HG03342 (cell line): ENCODE data around the gene STPG3.

Source experiments
- ATAC-seq: cut with Tn5 transposase; IDR thresholded peaks from one replicate; pipeline ENCODE4 v1.9.1; 2021; ENCODE audit warnings: mild to moderate bottlenecking, moderate library complexity; ENCODE audit not compliant: unreplicated experiment

STPG3 gene

GRCh38 chr9:137251194-137251461 lies at the start of gene STPG3:
STPG3 (plus strand) TSS chr9:137251286; CDS start chr9:137251287, 1 bp downstream.
- no peak for ATAC-seq

- ATAC-seq, result no peak
These were observed 48.1 kb upstream of the STPG3 start for GRCh38 chr9:137202966-137203365.

- no peak for ATAC-seq
These were observed 46.4 kb upstream of the STPG3 start for GRCh38 chr9:137204731-137205125.

- ATAC-seq, result peak; percentile 40
These were observed 45.7 kb upstream of the STPG3 start, which contains the start of the genes NDOR1 and TMEM203 for GRCh38 chr9:137205126-137206069. NDOR1 (plus strand) TSS chr9:137205700; CDS start chr9:137205778, 78 bp downstream. TMEM203 (minus strand) TSS chr9:137205648; CDS start chr9:137205414, 234 bp downstream.

- no peak for ATAC-seq
These were observed 44.5 kb upstream of the STPG3 start for GRCh38 chr9:137206602-137207001.

GRCh38 chr9:137211532-137211931 lies 39.6 kb upstream of the STPG3 start:
- no peak for ATAC-seq

- ATAC-seq, result no peak
These were observed 38.6 kb upstream of the STPG3 start for GRCh38 chr9:137212520-137212919.

- no peak for ATAC-seq
These were observed 37.7 kb upstream of the STPG3 start for GRCh38 chr9:137213160-137214060.

- no peak for ATAC-seq
These were observed 36.5 kb upstream of the STPG3 start for GRCh38 chr9:137214620-137215019.

GRCh38 chr9:137215196-137215986 lies 35.7 kb upstream of the STPG3 start:
- ATAC-seq, result no peak

GRCh38 chr9:137216188-137216965 lies 34.7 kb upstream of the STPG3 start:
- no peak for ATAC-seq

GRCh38 chr9:137217276-137218211 lies 33.5 kb upstream of the STPG3 start:
- ATAC-seq, result no peak

- ATAC-seq, result no peak
These were observed 32.8 kb upstream of the STPG3 start for GRCh38 chr9:137218212-137218753.

GRCh38 chr9:137218754-137219271 lies 32.3 kb upstream of the STPG3 start:
- no peak for ATAC-seq

- ATAC-seq, result no peak
These were observed 31.2 kb upstream of the STPG3 start for GRCh38 chr9:137219757-137220316.

GRCh38 chr9:137220317-137221094 lies 30.6 kb upstream of the STPG3 start:
- no peak for ATAC-seq

- no peak for ATAC-seq
These were observed 30.0 kb upstream of the STPG3 start for GRCh38 chr9:137221095-137221505.
